H9 (cell line): ENCODE measurements around the gene CCDC81. TPM values are rescaled to one million over a fixed set of nuclear protein-coding genes. Genes with fewer than 3 reads are reported as not detected.

Experiments used
- DNase-seq: peaks from one replicate; pipeline ENCODE4 v3.0.0-alpha.2; 2017
- H2AFZ ChIP-seq: one replicate; pipeline ENCODE4 v1.6.1; 2013; ENCODE audit warnings: mild to moderate bottlenecking, low read length, control low read depth, moderate library complexity
- H2AK5ac ChIP-seq: 2 replicates; pipeline ENCODE4 v1.6.1; 2013; ENCODE audit warnings: low read length, control low read depth, mixed read lengths; ENCODE audit not compliant: insufficient read length
- H2BK120ac ChIP-seq: one replicate; pipeline ENCODE4 v1.6.1; 2013; ENCODE audit warnings: low read depth, mild to moderate bottlenecking, low read length, control low read depth, inconsistent platforms; ENCODE audit not compliant: poor library complexity, severe bottlenecking
- H2BK12ac ChIP-seq: 2 replicates; pipeline ENCODE4 v1.6.1; 2013; ENCODE audit warnings: low read length, control low read depth, mixed read lengths, low read depth; ENCODE audit not compliant: insufficient read length
- H2BK15ac ChIP-seq: 2 replicates; pipeline ENCODE4 v1.6.1; 2013; ENCODE audit warnings: low read depth, low read length, control low read depth
- H2BK20ac ChIP-seq: one replicate; pipeline ENCODE4 v1.6.1; 2013; ENCODE audit warnings: low read depth, mild to moderate bottlenecking, low read length, control low read depth, inconsistent platforms; ENCODE audit not compliant: poor library complexity, severe bottlenecking
- H2BK5ac ChIP-seq: 2 replicates; pipeline ENCODE4 v1.6.1; 2013; ENCODE audit warnings: low read length, control low read depth, mixed read lengths; ENCODE audit not compliant: insufficient read length
- H3K14ac ChIP-seq: 2 replicates; pipeline ENCODE4 v1.6.1; 2013; ENCODE audit warnings: low read length, control low read depth; ENCODE audit not compliant: insufficient read depth
- H3K18ac ChIP-seq: 2 replicates; pipeline ENCODE4 v1.6.1; 2013; ENCODE audit warnings: low read depth, mild to moderate bottlenecking, mixed read lengths, low read length, control low read depth; ENCODE audit not compliant: insufficient read length
- H3K23ac ChIP-seq: 2 replicates; pipeline ENCODE4 v1.6.1; 2013; ENCODE audit warnings: low read length, control low read depth, mixed read lengths, low read depth; ENCODE audit not compliant: insufficient read length
- H3K23me2 ChIP-seq: 2 replicates; pipeline ENCODE4 v1.6.1; 2013; ENCODE audit warnings: low read depth, mild to moderate bottlenecking, mixed read lengths, low read length, control low read depth; ENCODE audit not compliant: insufficient read length, poor library complexity, severe bottlenecking
- H3K27ac ChIP-seq: 2 replicates; pipeline ENCODE4 v1.5.1; 2013; ENCODE audit warnings: low read length, control low read depth, mixed read lengths, low read depth; ENCODE audit not compliant: insufficient read length
- H3K27me3 ChIP-seq: 2 replicates; pipeline ENCODE4 v1.6.1; 2013; ENCODE audit warnings: low read length, control low read depth, inconsistent platforms; ENCODE audit not compliant: insufficient read depth
- H3K4ac ChIP-seq: 2 replicates; pipeline ENCODE4 v1.6.1; 2013; ENCODE audit warnings: low read depth, mild to moderate bottlenecking, control low read depth, inconsistent platforms, low read length, moderate library complexity
- H3K4me1 ChIP-seq: 2 replicates; pipeline ENCODE4 v1.6.1; 2013; ENCODE audit warnings: low read length, control low read depth, inconsistent platforms; ENCODE audit not compliant: insufficient read depth
- H3K4me2 ChIP-seq: 2 replicates; pipeline ENCODE4 v1.6.1; 2013; ENCODE audit warnings: low read length, control low read depth, mixed read lengths; ENCODE audit not compliant: insufficient read length, insufficient read depth
- H3K56ac ChIP-seq: 2 replicates; pipeline ENCODE4 v1.6.1; 2013; ENCODE audit warnings: low read depth, mild to moderate bottlenecking, mixed read lengths, low read length, control low read depth; ENCODE audit not compliant: insufficient read length
- H3K79me1 ChIP-seq: 2 replicates; pipeline ENCODE4 v1.6.1; 2013; ENCODE audit warnings: low read depth, mild to moderate bottlenecking, moderate library complexity, low read length, control low read depth, inconsistent platforms; ENCODE audit not compliant: insufficient read depth, poor library complexity, severe bottlenecking
- H3K79me2 ChIP-seq: 2 replicates; pipeline ENCODE4 v1.6.1; 2013; ENCODE audit warnings: low read length, control low read depth, inconsistent platforms; ENCODE audit not compliant: insufficient read depth
- H3K9ac ChIP-seq: 2 replicates; pipeline ENCODE4 v1.6.1; 2013; ENCODE audit warnings: low read length, control low read depth, mixed read lengths; ENCODE audit not compliant: insufficient read length; ENCODE audit errors: extremely low read depth
- H3K9me3 ChIP-seq: one replicate; pipeline ENCODE4 v1.6.1; 2013; ENCODE audit warnings: low read depth, low read length, inconsistent platforms; ENCODE audit not compliant: control insufficient read depth
- H3T11ph ChIP-seq: one replicate; pipeline ENCODE4 v1.6.1; 2013; ENCODE audit warnings: mild to moderate bottlenecking, low read length, control low read depth, inconsistent platforms
- H4K20me1 ChIP-seq: one replicate; pipeline ENCODE4 v1.6.1; 2013; ENCODE audit not compliant: control insufficient read depth, insufficient read length, insufficient read depth
- H4K5ac ChIP-seq: 2 replicates; pipeline ENCODE4 v1.6.1; 2013; ENCODE audit warnings: low read depth, mild to moderate bottlenecking, mixed read lengths, low read length, control low read depth; ENCODE audit not compliant: insufficient read length
- H4K8ac ChIP-seq: replicated peaks from 2 replicates; pipeline ENCODE4 v1.6.1; 2013; ENCODE audit warnings: low read length, control low read depth, mixed read lengths, low read depth; ENCODE audit not compliant: insufficient read length
- H4K91ac ChIP-seq: 2 replicates; pipeline ENCODE4 v1.6.1; 2013; ENCODE audit warnings: low read depth, mild to moderate bottlenecking, moderate library complexity, mixed read lengths, low read length, control low read depth; ENCODE audit not compliant: insufficient read length
- H3K27ac Mint-ChIP-seq, 3 experiments: 2 replicates in 2 of 3; 3 replicates in 1 of 3; pipeline ENCODE4 v1.8.0; 2020 to 2021; ENCODE audit warnings: mixed read lengths in 3 of 3, mild to moderate bottlenecking in 1 of 3, moderate library complexity in 1 of 3
- H3K27me3 Mint-ChIP-seq: 2 replicates; pipeline ENCODE4 v1.8.0; 2021; ENCODE audit warnings: low read depth, mild to moderate bottlenecking, moderate library complexity, mixed read lengths
- H3K36me3 Mint-ChIP-seq, 3 experiments: 2 replicates in 2 of 3; 3 replicates in 1 of 3; pipeline ENCODE4 v1.8.0; 2020 to 2021; ENCODE audit warnings: low read depth in 3 of 3, mixed read lengths in 3 of 3; ENCODE audit not compliant: insufficient read depth in 1 of 3
- H3K4me1 Mint-ChIP-seq, 2 experiments: 2 replicates each; pipeline ENCODE4 v1.8.0; 2020; ENCODE audit warnings: mixed read lengths in 2 of 2
- H3K4me3 Mint-ChIP-seq, 2 experiments: 2 replicates in 1 of 2; 3 replicates in 1 of 2; pipeline ENCODE4 v1.8.0; 2020 to 2021; ENCODE audit warnings: mild to moderate bottlenecking in 2 of 2, mixed read lengths in 2 of 2, moderate library complexity in 1 of 2
- H3K9me3 Mint-ChIP-seq, 2 experiments: 2 replicates in 1 of 2; 3 replicates in 1 of 2; pipeline ENCODE4 v1.8.0; 2020; ENCODE audit warnings: mild to moderate bottlenecking in 2 of 2, mixed read lengths in 2 of 2, moderate library complexity in 1 of 2
- CTCF ChIP-seq: fragments of 200-600 bp; sonication (generic); conservative IDR thresholded peaks from 3 replicates; pipeline ENCODE4 v1.8.0; 2021; ENCODE audit warnings: antibody characterized with exemption, mild to moderate bottlenecking
- WGBS: extraction: QIAGEN DNeasy Blood & Tissue Kit; methylation state at CpG from one replicate; pipeline ENCODE4 v1.1.7; 2013; ENCODE audit warnings: missing lambda C conversion rate, low lambda C conversion rate, mixed read lengths; ENCODE audit not compliant: insufficient read length; ENCODE audit errors: extremely low coverage; 5-methylcytosine and 5-hydroxymethylcytosine counted together
- long read RNA-seq: library from polyadenylated mRNA; unstranded; transcript quantifications from one replicate; pipeline ENCODE4 v2.0.0, GENCODE V29; 2020
- total RNA-seq: library from RNA; stranded (reverse); gene quantifications from 2 replicates; pipeline ENCODE4 v1.2.1, GENCODE V29; 2021

Gene CCDC81
- total RNA-seq = 0.20 and 0.52 TPM in 2 replicates
- long read RNA-seq, partial matches to known transcripts = 0 of 2 reads
- long read RNA-seq, other reads (novel, unspliced or antisense) = 2 of 2 reads

- Histone ChIP-seq H3K56ac (no peak within 1 kb of the TSS), H3K14ac (no peak within 1 kb of the TSS), H4K20me1 (no peaks in the 10 kb centered on the region), H3K4me1 (no peaks in the 10 kb centered on the region), H3K79me1 (no peaks in the 10 kb centered on the region), H3K79me2 (no peaks in the 10 kb centered on the region), H3K27ac (no peak within 1 kb of the TSS), H4K5ac (no peak within 1 kb of the TSS), H2BK5ac (no peak within 1 kb of the TSS), H2BK120ac (no peak within 1 kb of the TSS), H2BK15ac (no peak within 1 kb of the TSS), H2BK12ac (no peak within 1 kb of the TSS), H3K4me2 (peak within 1 kb of the TSS; percentile 49), H3K4ac (no peak within 1 kb of the TSS), H3K18ac (no peak within 1 kb of the TSS), H3K9ac (no peak within 1 kb of the TSS), H3T11ph (no peak within 1 kb of the TSS), H3K23ac (no peak within 1 kb of the TSS), H2BK20ac (no peak within 1 kb of the TSS), H2AK5ac (no peak within 1 kb of the TSS), H4K91ac (no peak within 1 kb of the TSS), H3K27me3 (no peaks in the 10 kb centered on the region), H3K9me3 (no peaks in the 10 kb centered on the region), H2AFZ (no peak within 1 kb of the TSS), H3K23me2 (no peaks in the 10 kb centered on the region), H4K8ac (no peak within 1 kb of the TSS)
- H3K9me3 Mint-ChIP-seq = peaks cover 0 to 10% of the 10 kb centered on the region in 2 experiments; a peak in 2 of 5 replicates
- peak within 1 kb of the TSS; percentile 54 to 75; a peak in 4 of 5 replicates for H3K4me3 Mint-ChIP-seq
- no peaks in the 10 kb centered on the region for H3K27me3 Mint-ChIP-seq
- H3K27ac Mint-ChIP-seq = no peak within 1 kb of the TSS
- peaks cover 0 to 8% (median 6%) of the 10 kb centered on the region in 3 experiments; a peak in 2 of 7 replicates for H3K36me3 Mint-ChIP-seq
- DNase-seq = peak; percentile 91
- no CpG with 5 or more reads among the region's 25 CpGs for WGBS
- no peak for TF ChIP-seq CTCF
- H3K4me1 Mint-ChIP-seq = peaks cover 13 to 16% of the 10 kb centered on the region in 2 experiments
Observed at GRCh38 chr11:86374586-86374985, at the start of gene CCDC81. CCDC81 (plus strand) TSS chr11:86374887; CDS start chr11:86375164, 277 bp downstream.
